Mesendoderm (in vitro differentiated cells): ENCODE data around the gene PLA2G3.
"Not testable (repeated sequence)": the region's sequence is repeated elsewhere in the genome, so short reads cannot be mapped to it uniquely, and the experiment has no call there.

Experiments
- DNase-seq: peaks from one replicate; pipeline ENCODE4 v3.0.0; 2013
- H2AK5ac ChIP-seq: 2 replicates; pipeline ENCODE4 v1.6.1; 2013; ENCODE audit warnings: low read length, inconsistent platforms
- H2BK120ac ChIP-seq: 2 replicates; pipeline ENCODE4 v1.6.1; 2013; ENCODE audit warnings: low read depth, mild to moderate bottlenecking, low read length, moderate library complexity, mixed read lengths
- H2BK15ac ChIP-seq: replicated peaks from 2 replicates; pipeline ENCODE4 v1.6.1; 2013; ENCODE audit warnings: low read depth, mild to moderate bottlenecking, moderate library complexity
- H2BK5ac ChIP-seq: 2 replicates; pipeline ENCODE4 v1.6.1; 2013; ENCODE audit warnings: low read length, inconsistent platforms
- H3K18ac ChIP-seq: 2 replicates; pipeline ENCODE4 v1.6.1; 2013; ENCODE audit warnings: mild to moderate bottlenecking, low read length, mixed read lengths
- H3K23ac ChIP-seq: one replicate; pipeline ENCODE4 v1.6.1; 2013; ENCODE audit warnings: low read length
- H3K27ac ChIP-seq: 2 replicates; pipeline ENCODE4 v1.5.1; 2013; ENCODE audit warnings: low read depth, mild to moderate bottlenecking, inconsistent platforms, low read length, moderate library complexity
- H3K27me3 ChIP-seq: 2 replicates; pipeline ENCODE4 v1.6.1; 2013; ENCODE audit warnings: low read length, control low read depth, mild to moderate bottlenecking, inconsistent platforms; ENCODE audit not compliant: insufficient read depth, poor library complexity
- H3K36me3 ChIP-seq: 2 replicates; pipeline ENCODE4 v1.6.1; 2013; ENCODE audit warnings: low read length, inconsistent platforms; ENCODE audit not compliant: control insufficient read depth, insufficient read depth
- H3K4ac ChIP-seq: one replicate; pipeline ENCODE4 v1.6.1; 2013; ENCODE audit warnings: low read depth, mild to moderate bottlenecking, low read length, moderate library complexity
- H3K4me1 ChIP-seq: 2 replicates; pipeline ENCODE4 v1.6.1; 2013; ENCODE audit warnings: low read depth, low read length, inconsistent platforms; ENCODE audit not compliant: control insufficient read depth
- H3K4me2 ChIP-seq: 2 replicates; pipeline ENCODE4 v1.6.1; 2013; ENCODE audit warnings: low read length
- H3K4me3 ChIP-seq: 2 replicates; pipeline ENCODE4 v1.5.1; 2013; ENCODE audit warnings: mild to moderate bottlenecking, low read length
- H3K56ac ChIP-seq: one replicate; pipeline ENCODE4 v1.6.1; 2013; ENCODE audit warnings: low read length
- H3K79me1 ChIP-seq: 2 replicates; pipeline ENCODE4 v1.6.1; 2013; ENCODE audit warnings: low read length, inconsistent platforms
- H3K79me2 ChIP-seq: 2 replicates; pipeline ENCODE4 v1.6.1; 2013; ENCODE audit warnings: mild to moderate bottlenecking, low read length; ENCODE audit not compliant: control insufficient read depth, insufficient read depth
- H3K9ac ChIP-seq: 2 replicates; pipeline ENCODE4 v1.6.1; 2013; ENCODE audit warnings: low read length, inconsistent platforms
- H4K5ac ChIP-seq: one replicate; pipeline ENCODE4 v1.6.1; 2013; ENCODE audit warnings: low read length
- H4K8ac ChIP-seq: one replicate; pipeline ENCODE4 v1.6.1; 2013; ENCODE audit warnings: low read depth, mild to moderate bottlenecking, control low read depth, low read length, moderate library complexity
- WGBS: extraction: QIAGEN DNeasy Blood & Tissue Kit; methylation state at CpG from one replicate; pipeline ENCODE4 v1.1.7; 2013; ENCODE audit warnings: low lambda C conversion rate, missing lambda C conversion rate; ENCODE audit not compliant: insufficient coverage; ENCODE audit errors: extremely low coverage; 5-methylcytosine and 5-hydroxymethylcytosine counted together

PLA2G3 gene

DNA sequence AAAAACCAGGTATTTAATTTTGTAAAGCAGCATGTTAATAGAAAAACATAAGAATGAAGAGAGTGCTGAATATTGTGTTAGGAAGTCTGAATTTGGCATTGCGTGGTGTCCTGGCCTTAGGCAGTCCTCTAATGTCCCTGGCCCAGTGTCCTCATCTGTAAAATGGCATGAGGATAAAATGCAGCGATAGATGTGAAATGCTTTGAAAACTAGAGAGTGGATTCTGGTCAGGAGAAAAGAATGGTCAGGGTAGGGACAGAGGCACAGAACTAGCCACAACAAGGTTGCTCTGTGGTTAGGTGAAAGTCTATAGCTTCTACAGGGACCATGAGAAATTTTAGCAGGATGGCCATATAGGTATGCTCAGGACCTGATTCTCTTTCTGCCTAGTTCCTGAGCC is 38.6 kb upstream of the PLA2G3 start:
- H2AK5ac ChIP-seq, result no peak overlapping the region
- no peak overlapping the region for H4K5ac ChIP-seq
- no peaks in the 10 kb centered on the region for H3K27me3 ChIP-seq
- no peaks in the 10 kb centered on the region for H3K4me1 ChIP-seq
- WGBS, result no CpG with 5 or more reads among the region's 2 CpGs
- H3K18ac ChIP-seq, result no peak overlapping the region
- no peak overlapping the region for H2BK15ac ChIP-seq
- no peak overlapping the region for H3K56ac ChIP-seq
- H3K4ac ChIP-seq, result no peak overlapping the region
- H3K79me1 ChIP-seq, result peaks cover 5% of the 10 kb centered on the region
- no peak overlapping the region for H2BK120ac ChIP-seq
- no peak overlapping the region for H3K4me3 ChIP-seq
- no peaks in the 10 kb centered on the region for H3K79me2 ChIP-seq
- no peak for DNase-seq
- H3K36me3 ChIP-seq, result no peaks in the 10 kb centered on the region
- H2BK5ac ChIP-seq, result no peak overlapping the region
- H3K23ac ChIP-seq, result no peak overlapping the region
- H4K8ac ChIP-seq, result no peak overlapping the region
- H3K27ac ChIP-seq, result no peak overlapping the region
- H3K4me2 ChIP-seq, result no peak overlapping the region
- H3K9ac ChIP-seq, result no peak overlapping the region

GRCh38 chr22:31177420-31178162 is 37.3 kb upstream of the PLA2G3 start:
- no peak overlapping the region for H3K27ac ChIP-seq
- no peak overlapping the region for H3K9ac ChIP-seq
- peaks cover 8% of the 10 kb centered on the region for H3K79me1 ChIP-seq
- H3K79me2 ChIP-seq, result no peaks in the 10 kb centered on the region
- no peak overlapping the region for H4K8ac ChIP-seq
- no peak overlapping the region for H3K4me2 ChIP-seq
- H3K4ac ChIP-seq, result no peak overlapping the region
- H3K18ac ChIP-seq, result no peak overlapping the region
- H2BK5ac ChIP-seq, result no peak overlapping the region
- H2BK120ac ChIP-seq, result no peak overlapping the region
- H4K5ac ChIP-seq, result no peak overlapping the region
- no peaks in the 10 kb centered on the region for H3K4me1 ChIP-seq
- no peaks in the 10 kb centered on the region for H3K27me3 ChIP-seq
- H3K23ac ChIP-seq, result no peak overlapping the region
- no peak overlapping the region for H2BK15ac ChIP-seq
- no peak overlapping the region for H2AK5ac ChIP-seq
- no peak overlapping the region for H3K4me3 ChIP-seq
- no CpG with 5 or more reads among the region's 6 CpGs for WGBS
- no peak overlapping the region for H3K56ac ChIP-seq
- no peak for DNase-seq
- no peaks in the 10 kb centered on the region for H3K36me3 ChIP-seq

DNA sequence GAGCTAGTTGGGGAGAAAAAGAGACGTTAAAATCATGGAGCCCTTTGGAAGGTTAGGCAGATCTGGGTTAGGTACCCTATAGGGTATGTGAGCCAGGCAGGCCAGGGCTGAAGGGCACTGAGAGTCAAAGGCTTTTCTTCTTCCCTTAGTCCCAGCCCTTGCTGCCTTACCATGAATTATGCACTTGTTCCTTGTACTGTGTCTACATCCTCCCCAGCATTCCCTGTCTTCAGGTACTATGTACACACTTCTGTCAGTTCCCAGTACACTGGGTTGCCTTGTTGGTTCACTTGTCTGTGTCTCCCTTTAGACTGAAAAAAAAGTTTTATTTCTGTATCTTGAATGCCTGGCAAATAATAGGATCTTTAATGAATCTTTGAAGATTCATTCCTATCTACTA is 36.6 kb upstream of the PLA2G3 start:
- Histone ChIP-seq H3K79me1 (peaks cover 8% of the 10 kb centered on the region), H3K9ac (no peak overlapping the region), H3K4me1 (no peaks in the 10 kb centered on the region), H3K18ac (no peak overlapping the region), H4K5ac (no peak overlapping the region), H3K27me3 (no peaks in the 10 kb centered on the region), H2AK5ac (no peak overlapping the region), H3K27ac (no peak overlapping the region), H2BK15ac (no peak overlapping the region), H3K4ac (no peak overlapping the region), H3K56ac (no peak overlapping the region), H2BK120ac (no peak overlapping the region), H2BK5ac (no peak overlapping the region), H4K8ac (no peak overlapping the region), H3K23ac (no peak overlapping the region), H3K36me3 (no peaks in the 10 kb centered on the region), H3K4me3 (no peak overlapping the region), H3K79me2 (no peaks in the 10 kb centered on the region), H3K4me2 (no peak overlapping the region)
- WGBS, result no CpG with 5 or more reads among the region's 1 CpG
- DNase-seq, result no peak

DNA sequence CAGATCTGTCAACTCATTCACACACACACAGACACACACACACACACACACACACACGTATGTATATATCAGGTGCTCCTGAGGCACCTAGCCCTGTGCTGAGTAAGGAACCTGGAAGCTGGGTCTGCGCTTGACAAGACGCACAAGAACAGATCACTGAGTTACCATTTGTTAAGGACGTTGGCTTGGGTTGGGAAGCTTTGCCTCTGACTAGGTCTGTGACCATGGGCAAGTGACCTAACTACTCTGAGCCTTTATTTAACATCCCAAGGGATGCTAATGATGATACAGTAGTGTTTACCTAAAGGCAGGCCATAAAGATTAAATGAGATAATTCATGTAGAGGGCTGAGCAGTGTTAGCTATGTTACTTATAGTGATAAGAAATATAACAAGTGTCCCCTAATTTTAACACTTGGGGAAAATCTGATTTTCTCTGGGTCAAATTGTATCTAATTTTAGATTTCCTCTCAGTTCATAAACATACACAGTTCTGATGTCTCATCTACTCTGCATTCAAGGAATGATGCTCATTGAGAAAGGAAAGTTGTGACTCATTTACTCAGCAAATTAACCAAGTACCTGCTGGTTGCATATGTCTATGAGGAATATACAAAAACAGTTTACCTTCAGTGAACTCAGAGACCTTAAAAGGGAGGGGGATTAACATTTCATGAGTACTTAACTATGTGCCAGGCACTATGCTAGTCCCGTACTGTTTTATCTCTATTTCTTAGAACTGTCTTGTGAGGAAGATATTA is 33.3 kb upstream of the PLA2G3 start:
- no peak overlapping the region for H3K27ac ChIP-seq
- H3K27me3 ChIP-seq, result no peaks in the 10 kb centered on the region
- DNase-seq, result peak; percentile 4
- no peak overlapping the region for H3K23ac ChIP-seq
- H2BK120ac ChIP-seq, result no peak overlapping the region
- H3K18ac ChIP-seq, result no peak overlapping the region
- no peak overlapping the region for H2BK15ac ChIP-seq
- no peaks in the 10 kb centered on the region for H3K4me1 ChIP-seq
- WGBS, result no CpG with 5 or more reads among the region's 5 CpGs
- H3K79me1 ChIP-seq, result peaks cover 5% of the 10 kb centered on the region
- no peaks in the 10 kb centered on the region for H3K36me3 ChIP-seq
- no peak overlapping the region for H2BK5ac ChIP-seq
- H3K79me2 ChIP-seq, result no peaks in the 10 kb centered on the region
- H3K56ac ChIP-seq, result no peak overlapping the region
- no peak overlapping the region for H3K4me3 ChIP-seq
- no peak overlapping the region for H3K4ac ChIP-seq
- H2AK5ac ChIP-seq, result no peak overlapping the region
- no peak overlapping the region for H4K5ac ChIP-seq
- H3K9ac ChIP-seq, result no peak overlapping the region
- no peak overlapping the region for H4K8ac ChIP-seq
- H3K4me2 ChIP-seq, result no peak overlapping the region

GRCh38 chr22:31171734-31172133 is 31.4 kb upstream of the PLA2G3 start:
- not testable (repeated sequence) for H3K27ac ChIP-seq, H4K5ac ChIP-seq, H3K4me2 ChIP-seq, H3K4me1 ChIP-seq, H3K27me3 ChIP-seq, H2BK5ac ChIP-seq, H3K36me3 ChIP-seq, H3K79me2 ChIP-seq, H3K4ac ChIP-seq, H2BK120ac ChIP-seq, H4K8ac ChIP-seq, H3K56ac ChIP-seq, DNase-seq, H2AK5ac ChIP-seq, H3K4me3 ChIP-seq, H3K23ac ChIP-seq, H3K79me1 ChIP-seq, H3K9ac ChIP-seq, H2BK15ac ChIP-seq, H3K18ac ChIP-seq
- no CpG with 5 or more reads among the region's 9 CpGs for WGBS
